ENCODE data around the gene HSD17B14. TPM values are rescaled to one million over a fixed set of nuclear protein-coding genes. Genes with fewer than 3 reads are reported as not detected.
"Not testable (repeated sequence)": the region's sequence is repeated elsewhere in the genome, so short reads cannot be mapped to it uniquely, and the experiment has no call there.

The HSD17B14 gene
- polyA plus RNA-seq, 1 of the 3 experiments (the other 2 are of a cell fraction) = 29.7 TPM

- H3K9me2 ChIP-seq = no peaks in the 10 kb centered on the region
- no peaks in the 10 kb centered on the region for H3K79me2 ChIP-seq (ENCODE audit: insufficient read depth)
- H2AFZ ChIP-seq (ENCODE audit: low read depth) = no peak overlapping the region
- H3K27me3 ChIP-seq (ENCODE audit: insufficient read depth) = peaks cover 29% of the 10 kb centered on the region
- no peak for DNase-seq
- no peak overlapping the region for H3K4me2 ChIP-seq
- no peak overlapping the region for H3K4me3 ChIP-seq (ENCODE audit: low read depth in 2 of 2, low read length in 1 of 2)
- H3K36me3 ChIP-seq (replicated peaks in 1 of 2; ENCODE audit: control insufficient read depth in 1 of 2, insufficient read depth in 2 of 2, low read length in 1 of 2) = no peaks in the 10 kb centered on the region
- TF ChIP-seq IRF3 (IDR thresholded peaks at IDR 0.05; ENCODE audit: low read depth, low read length) (no peak), NRF1 (IDR thresholded peaks at IDR 0.05; ENCODE audit: low read depth, low read length) (no peak)
- H3K4me1 ChIP-seq (ENCODE audit: control insufficient read depth in 1 of 2, insufficient read depth in 2 of 2, low read depth in 1 of 2, low read length in 1 of 2) = no peaks in the 10 kb centered on the region
- POLR2A ChIA-PET = no interaction called here
- H3K9ac ChIP-seq = no peak overlapping the region
- H3K9me3 ChIP-seq = no peaks in the 10 kb centered on the region
- CTCF ChIA-PET = interaction anchor here (1.1 to 2.0 kb wide), 2 partner anchors 10 to 19 kb away, joined by 3 to 4 read pairs; no protein-coding TSS in a partner anchor
- no peak overlapping the region for H3K27ac ChIP-seq (ENCODE audit: low read depth in 2 of 2, low read length in 1 of 2)
- H3F3A ChIP-seq (replicated peaks; ENCODE audit: insufficient read depth) = no peaks in the 10 kb centered on the region
- H4K20me1 ChIP-seq (ENCODE audit: insufficient read depth) = no peaks in the 10 kb centered on the region
- WGBS (ENCODE audit: low lambda C conversion rate) = 51% methylated on average over 11 of the region's 11 CpGs
Measured at GRCh38 chr19:48768994-48769713, 67.1 kb downstream of the HSD17B14 start.

GRCh38 chr19:48768171-48768753, 68.0 kb downstream of the HSD17B14 start:
- H2AFZ ChIP-seq (ENCODE audit: low read depth); H3K4me1 ChIP-seq (ENCODE audit: control insufficient read depth in 1 of 2, insufficient read depth in 2 of 2, low read depth in 1 of 2, low read length in 1 of 2); H3K9me3 ChIP-seq; H3K79me2 ChIP-seq (ENCODE audit: insufficient read depth); H4K20me1 ChIP-seq (ENCODE audit: insufficient read depth); H3K4me2 ChIP-seq; H3K27ac ChIP-seq (ENCODE audit: low read depth in 2 of 2, low read length in 1 of 2); DNase-seq; H3K4me3 ChIP-seq (ENCODE audit: low read depth in 2 of 2, low read length in 1 of 2); H3K36me3 ChIP-seq (replicated peaks in 1 of 2; ENCODE audit: control insufficient read depth in 1 of 2, insufficient read depth in 2 of 2, low read length in 1 of 2); H3K9ac ChIP-seq; H3K9me2 ChIP-seq; H3F3A ChIP-seq (replicated peaks; ENCODE audit: insufficient read depth); POLR2A ChIA-PET: not testable (repeated sequence)
- 10% methylated on average over 6 of the region's 6 CpGs for WGBS (ENCODE audit: low lambda C conversion rate)
- H3K27me3 ChIP-seq (ENCODE audit: insufficient read depth) = peaks cover 38% of the 10 kb centered on the region
- CTCF ChIA-PET = interaction anchor here (1.7 kb wide), 1 partner anchor 19 kb away, joined by 7 read pairs; no protein-coding TSS in a partner anchor

- DNase-seq; H3K4me3 ChIP-seq (ENCODE audit: low read depth in 2 of 2, low read length in 1 of 2); H3K4me1 ChIP-seq (ENCODE audit: control insufficient read depth in 1 of 2, insufficient read depth in 2 of 2, low read depth in 1 of 2, low read length in 1 of 2); POLR2A ChIA-PET; H3K9ac ChIP-seq; H3K4me2 ChIP-seq; H2AFZ ChIP-seq (ENCODE audit: low read depth); H4K20me1 ChIP-seq (ENCODE audit: insufficient read depth); H3K9me3 ChIP-seq; H3K36me3 ChIP-seq (replicated peaks in 1 of 2; ENCODE audit: control insufficient read depth in 1 of 2, insufficient read depth in 2 of 2, low read length in 1 of 2); H3K79me2 ChIP-seq (ENCODE audit: insufficient read depth); H3K9me2 ChIP-seq; H3K27ac ChIP-seq (ENCODE audit: low read depth in 2 of 2, low read length in 1 of 2); H3F3A ChIP-seq (replicated peaks; ENCODE audit: insufficient read depth): not testable (repeated sequence)
- 14% methylated on average over 5 of the region's 5 CpGs for WGBS (ENCODE audit: low lambda C conversion rate)
- H3K27me3 ChIP-seq (ENCODE audit: insufficient read depth) = peaks cover 47% of the 10 kb centered on the region
- CTCF ChIA-PET = interaction anchor here (1.4 to 1.9 kb wide), 2 partner anchors 27 to 70 kb away, joined by 3 to 5 read pairs; partner anchors contain the start of gene HSD17B14
Measured at GRCh38 chr19:48765816-48766215, 70.5 kb downstream of the HSD17B14 start.

Small RNA genes lying within 50 kb of the gene (small RNA-seq; reads per million reads assigned to genes)
- gene RNU6-317P = 0 reads per million in 7 experiments

Other genes starting within 250 kb of the HSD17B14 start
- gene SPACA4, start 229.7 kb downstream of the HSD17B14 start, polyA plus RNA-seq (2012; rRNA removed) = not detected in 2 replicates
- gene FAM83E, start 221.4 kb downstream of the HSD17B14 start, polyA plus RNA-seq (2012; rRNA removed) = 0.44 TPM in 1 of 2 replicates, not detected in the other
- 2,114 and 2,225 TPM in 2 replicates for gene RPL18, start 217.3 kb downstream of the HSD17B14 start, polyA plus RNA-seq (2012; rRNA removed)
- gene SPHK2, start 217.0 kb downstream of the HSD17B14 start, polyA plus RNA-seq (2012; rRNA removed) = 14.1 and 14.8 TPM in 2 replicates
- 7.8 and 12.6 TPM in 2 replicates for gene DBP, start 199.1 kb downstream of the HSD17B14 start, polyA plus RNA-seq (2012; rRNA removed)
- 13.1 and 13.5 TPM in 2 replicates for gene CA11, start 190.3 kb downstream of the HSD17B14 start, polyA plus RNA-seq (2012; rRNA removed)
- 0.57 and 0.74 TPM in 2 replicates for gene NTN5, start 163.5 kb downstream of the HSD17B14 start, polyA plus RNA-seq (2012; rRNA removed)
- not detected in 2 replicates for gene FUT2, start 140.5 kb downstream of the HSD17B14 start, polyA plus RNA-seq (2012; rRNA removed)
- gene MAMSTR, start 116.8 kb downstream of the HSD17B14 start, polyA plus RNA-seq (2012; rRNA removed) = 0.70 and 1.1 TPM in 2 replicates
- gene RASIP1, start 95.9 kb downstream of the HSD17B14 start, polyA plus RNA-seq (2012; rRNA removed) = 0.36 and 0.41 TPM in 2 replicates
- gene IZUMO1, start 89.6 kb downstream of the HSD17B14 start, polyA plus RNA-seq (2012; rRNA removed) = 0.03 TPM in 2 replicates
- 0.03 and 0.08 TPM in 2 replicates for gene FUT1, start 83.8 kb downstream of the HSD17B14 start, polyA plus RNA-seq (2012; rRNA removed)
- not detected in 2 replicates for gene FGF21, start 81.0 kb downstream of the HSD17B14 start, polyA plus RNA-seq (2012; rRNA removed)
- 70.6 and 71.6 TPM in 2 replicates for gene BCAT2, start 25.5 kb downstream of the HSD17B14 start, polyA plus RNA-seq (2012; rRNA removed)
- 4.7 and 5.6 TPM in 2 replicates for gene PLEKHA4, start 32.1 kb upstream of the HSD17B14 start, polyA plus RNA-seq (2012; rRNA removed)
- gene PPP1R15A, start 35.9 kb upstream of the HSD17B14 start, polyA plus RNA-seq (2012; rRNA removed) = 62.3 and 73.7 TPM in 2 replicates
- 0.03 and 0.08 TPM in 2 replicates for gene TULP2, start 62.3 kb upstream of the HSD17B14 start, polyA plus RNA-seq (2012; rRNA removed)
- 259 and 397 TPM in 2 replicates for gene NUCB1, start 63.8 kb upstream of the HSD17B14 start, polyA plus RNA-seq (2012; rRNA removed)
- gene DHDH, start 97.2 kb upstream of the HSD17B14 start, polyA plus RNA-seq (2012; rRNA removed) = 0.31 and 0.72 TPM in 2 replicates
- gene BAX, start 118.4 kb upstream of the HSD17B14 start, polyA plus RNA-seq (2012; rRNA removed) = 278 and 640 TPM in 2 replicates
- 587 and 875 TPM in 2 replicates for gene FTL, start 128.8 kb upstream of the HSD17B14 start, polyA plus RNA-seq (2012; rRNA removed)
- 24.1 and 25.3 TPM in 2 replicates for gene GYS1, start 156.8 kb upstream of the HSD17B14 start, polyA plus RNA-seq (2012; rRNA removed)
- 411 and 459 TPM in 2 replicates for gene RUVBL2, start 157.4 kb upstream of the HSD17B14 start, polyA plus RNA-seq (2012; rRNA removed)
- gene LHB, start 180.6 kb upstream of the HSD17B14 start, polyA plus RNA-seq (2012; rRNA removed) = 0.13 and 0.23 TPM in 2 replicates
- 0.10 TPM in 1 of 2 replicates, not detected in the other for gene CGB3, start 187.8 kb upstream of the HSD17B14 start, polyA plus RNA-seq (2012; rRNA removed)
- gene CGB2, start 195.4 kb upstream of the HSD17B14 start, polyA plus RNA-seq (2012; rRNA removed) = 0.50 and 0.64 TPM in 2 replicates
- not detected in 2 replicates for gene CGB1, start 200.4 kb upstream of the HSD17B14 start, polyA plus RNA-seq (2012; rRNA removed)
- gene CGB5, start 207.4 kb upstream of the HSD17B14 start, polyA plus RNA-seq (2012; rRNA removed) = 0.11 and 0.16 TPM in 2 replicates
- gene CGB8, start 212.6 kb upstream of the HSD17B14 start, polyA plus RNA-seq (2012; rRNA removed) = 0.13 TPM in 1 of 2 replicates, not detected in the other
- 2.0 and 2.1 TPM in 2 replicates for gene CGB7, start 221.3 kb upstream of the HSD17B14 start, polyA plus RNA-seq (2012; rRNA removed)
- 0.66 and 1.6 TPM in 2 replicates for gene NTF4, start 228.3 kb upstream of the HSD17B14 start, polyA plus RNA-seq (2012; rRNA removed)
- 0.02 TPM in 1 of 2 replicates, not detected in the other for gene KCNA7, start 236.2 kb upstream of the HSD17B14 start, polyA plus RNA-seq (2012; rRNA removed)
- gene SNRNP70, start 249.0 kb upstream of the HSD17B14 start, polyA plus RNA-seq (2012; rRNA removed) = 272 and 359 TPM in 2 replicates